Measurements from ENCODE around the gene SRP68. TPM values are rescaled to one million over a fixed set of nuclear protein-coding genes. Genes with fewer than 3 reads are reported as not detected.
"Not testable (repeated sequence)": the region's sequence is repeated elsewhere in the genome, so short reads cannot be mapped to it uniquely, and the experiment has no call there.

Gene SRP68
- polyA plus RNA-seq, 1 donor, result 65.2 TPM

DNA sequence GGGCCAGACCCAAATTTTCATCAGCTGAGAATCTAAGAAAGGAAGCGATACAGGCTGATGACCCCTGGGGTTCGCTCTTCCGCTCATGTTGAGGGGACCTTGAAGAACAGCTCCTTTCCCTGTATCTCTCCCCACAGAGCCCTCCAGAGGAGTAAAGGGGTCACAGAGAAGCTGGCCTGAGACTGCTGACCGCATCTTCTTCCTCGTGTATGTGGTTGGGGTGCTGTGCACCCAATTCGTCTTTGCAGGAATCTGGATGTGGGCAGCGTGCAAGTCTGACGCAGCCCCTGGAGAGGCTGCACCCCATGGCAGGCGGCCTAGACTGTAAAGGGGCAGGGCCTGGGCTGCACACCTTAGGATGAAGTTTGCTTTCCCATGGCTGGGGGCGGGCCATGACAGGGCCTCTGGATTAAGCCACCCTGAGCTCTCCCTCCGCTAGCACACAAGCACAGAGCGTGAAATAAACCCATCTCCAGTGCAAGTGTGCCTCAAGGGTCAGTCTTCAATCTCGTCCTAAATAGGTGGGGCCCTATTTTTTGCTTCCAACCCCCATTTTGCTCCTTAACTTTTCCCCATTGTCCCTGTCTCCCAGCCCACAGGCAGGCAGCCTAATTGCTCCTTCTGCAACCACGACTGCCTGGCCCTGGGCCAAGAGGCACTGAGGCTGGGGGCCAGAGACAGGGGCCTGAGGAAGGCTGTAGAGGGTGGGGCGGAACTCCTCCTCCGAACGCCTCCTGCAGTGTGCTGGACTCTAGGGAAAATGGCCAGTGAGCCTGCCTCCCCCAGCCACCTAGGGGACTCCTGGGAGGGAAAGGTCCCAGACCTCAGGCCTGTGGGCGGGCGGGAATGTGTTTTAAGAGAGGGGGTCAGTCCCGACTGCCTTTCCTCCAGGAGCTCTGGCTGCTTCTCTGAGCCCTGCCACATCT, 10.3 kb upstream of the SRP68 start:
- H3K9me3 ChIP-seq (ENCODE audit: control insufficient read depth, low read depth, low read length), result no peaks in the 10 kb centered on the region
- WGBS (ENCODE audit: insufficient coverage, low lambda C conversion rate), result no CpG with 5 or more reads among the region's 20 CpGs
- no peak overlapping the region for H3K4me3 ChIP-seq (ENCODE audit: low read length)
- DNase-seq, result no peak
- H3K27me3 ChIP-seq (ENCODE audit: control insufficient read depth, insufficient read depth, low read length), result peaks cover 24% of the 10 kb centered on the region
- no peak overlapping the region for H3K27ac ChIP-seq (ENCODE audit: low read length)
- H3K36me3 ChIP-seq (ENCODE audit: control insufficient read depth, insufficient read depth, low read length), result peaks cover 53% of the 10 kb centered on the region
- H3K4me1 ChIP-seq (ENCODE audit: control insufficient read depth, insufficient read depth, low read length), result peaks cover 16% of the 10 kb centered on the region

DNA sequence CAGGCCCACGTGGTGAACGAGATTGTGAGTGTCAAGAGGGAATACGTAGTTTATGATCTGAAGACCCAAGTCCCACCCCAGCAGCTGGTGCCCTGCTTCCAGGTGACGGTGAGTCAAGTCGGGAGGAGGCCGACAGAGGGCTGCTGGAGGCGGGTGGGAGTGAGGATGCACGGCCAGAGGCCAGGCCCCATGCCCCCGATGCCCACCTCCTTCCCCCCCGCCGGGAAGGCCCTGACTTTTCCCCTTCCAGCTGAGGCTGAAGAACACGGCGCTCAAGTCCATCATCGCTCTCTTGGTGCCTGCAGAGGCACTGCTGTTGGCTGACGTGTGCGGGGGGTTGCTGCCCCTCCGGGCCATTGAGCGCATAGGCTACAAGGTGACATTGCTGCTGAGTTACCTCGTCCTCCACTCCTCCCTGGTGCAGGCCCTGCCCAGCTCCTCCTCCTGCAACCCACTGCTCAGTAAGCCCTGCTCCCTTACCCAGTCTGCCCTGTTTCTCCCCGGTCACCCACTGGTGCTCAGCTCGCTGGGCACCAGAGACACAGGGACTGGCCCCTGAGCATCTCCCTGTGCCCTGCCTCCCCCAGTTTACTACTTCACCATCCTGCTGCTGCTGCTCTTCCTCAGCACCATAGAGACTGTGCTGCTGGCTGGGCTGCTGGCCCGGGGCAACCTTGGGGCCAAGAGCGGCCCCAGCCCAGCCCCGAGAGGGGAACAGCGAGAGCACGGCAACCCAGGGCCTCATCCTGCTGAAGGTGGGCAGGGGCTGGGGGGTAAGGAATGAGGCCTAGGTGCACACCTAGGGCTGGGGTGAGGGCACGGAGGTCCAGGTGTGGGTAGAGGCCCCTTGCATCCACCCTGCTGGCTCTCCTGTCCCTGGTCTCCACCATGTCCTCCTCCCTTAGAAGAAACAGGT, 9.2 kb upstream of the SRP68 start:
- H3K27ac ChIP-seq (ENCODE audit: low read length), result no peak overlapping the region
- peaks cover under 1% of the 10 kb centered on the region for H3K9me3 ChIP-seq (ENCODE audit: control insufficient read depth, low read depth, low read length)
- no CpG with 5 or more reads among the region's 27 CpGs for WGBS (ENCODE audit: insufficient coverage, low lambda C conversion rate)
- peaks cover 34% of the 10 kb centered on the region for H3K27me3 ChIP-seq (ENCODE audit: control insufficient read depth, insufficient read depth, low read length)
- no peak overlapping the region for H3K4me3 ChIP-seq (ENCODE audit: low read length)
- peak in 1 of 2 donors; percentile 37 for DNase-seq
- H3K4me1 ChIP-seq (ENCODE audit: control insufficient read depth, insufficient read depth, low read length), result peaks cover 18% of the 10 kb centered on the region
- peaks cover 43% of the 10 kb centered on the region for H3K36me3 ChIP-seq (ENCODE audit: control insufficient read depth, insufficient read depth, low read length)

- Histone ChIP-seq H3K27ac (ENCODE audit: low read length) (no peak overlapping the region), H3K9me3 (ENCODE audit: control insufficient read depth, low read depth, low read length) (peaks cover 4% of the 10 kb centered on the region), H3K4me3 (ENCODE audit: low read length) (no peak overlapping the region), H3K36me3 (ENCODE audit: control insufficient read depth, insufficient read depth, low read length) (peaks cover 36% of the 10 kb centered on the region), H3K4me1 (ENCODE audit: control insufficient read depth, insufficient read depth, low read length) (peaks cover 22% of the 10 kb centered on the region), H3K27me3 (ENCODE audit: control insufficient read depth, insufficient read depth, low read length) (peaks cover 41% of the 10 kb centered on the region)
- peak in 1 of 2 donors; percentile 16 for DNase-seq
- no CpG with 5 or more reads among the region's 6 CpGs for WGBS (ENCODE audit: insufficient coverage, low lambda C conversion rate)
Observed at GRCh38 chr17:76080768-76081287, 8.5 kb upstream of the SRP68 start.

DNA sequence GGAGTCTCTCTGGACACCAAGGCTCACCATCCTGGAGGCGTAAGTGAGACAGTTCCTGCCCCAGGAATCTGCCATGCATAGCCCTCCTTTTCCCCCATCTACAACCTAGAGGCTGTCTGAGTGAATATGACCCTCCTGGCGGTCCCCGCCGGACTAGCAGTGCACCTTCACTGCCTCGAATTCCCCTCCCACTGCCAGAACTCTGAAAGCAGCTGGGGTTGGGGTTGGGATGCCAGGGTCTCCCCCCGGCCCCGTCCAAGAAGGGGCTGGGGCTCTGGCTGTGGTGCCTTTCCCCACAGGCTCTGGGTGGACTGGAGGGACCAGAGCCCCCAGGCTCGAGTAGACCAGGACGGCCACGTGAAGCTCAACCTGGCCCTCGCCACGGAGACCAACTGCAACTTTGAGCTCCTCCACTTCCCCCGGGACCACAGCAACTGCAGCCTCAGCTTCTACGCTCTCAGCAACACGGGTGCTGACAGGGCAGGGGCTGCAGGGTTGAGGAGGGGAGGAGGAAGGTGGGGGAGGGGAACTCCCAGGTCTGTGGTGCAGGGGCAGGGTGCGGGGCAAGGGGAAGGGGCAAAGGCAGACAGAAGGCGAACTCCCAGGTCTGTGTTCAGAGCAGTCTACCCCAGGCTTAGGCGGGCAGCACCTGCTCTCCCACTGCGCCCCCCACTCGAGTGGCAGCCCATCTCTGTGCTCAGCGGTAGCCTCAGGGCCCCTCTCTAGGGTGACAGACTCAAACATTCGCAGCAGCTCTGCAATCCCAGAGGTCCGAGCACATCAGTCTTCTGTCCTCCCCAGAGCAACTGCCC, 7.8 kb upstream of the SRP68 start:
- peaks cover 29% of the 10 kb centered on the region for H3K4me1 ChIP-seq (ENCODE audit: control insufficient read depth, insufficient read depth, low read length)
- no peak for DNase-seq
- H3K27me3 ChIP-seq (ENCODE audit: control insufficient read depth, insufficient read depth, low read length), result peaks cover 48% of the 10 kb centered on the region
- H3K36me3 ChIP-seq (ENCODE audit: control insufficient read depth, insufficient read depth, low read length), result peaks cover 29% of the 10 kb centered on the region
- no peak overlapping the region for H3K4me3 ChIP-seq (ENCODE audit: low read length)
- no CpG with 5 or more reads among the region's 23 CpGs for WGBS (ENCODE audit: insufficient coverage, low lambda C conversion rate)
- H3K9me3 ChIP-seq (ENCODE audit: control insufficient read depth, low read depth, low read length), result peaks cover 4% of the 10 kb centered on the region
- H3K27ac ChIP-seq (ENCODE audit: low read length), result no peak overlapping the region

DNA sequence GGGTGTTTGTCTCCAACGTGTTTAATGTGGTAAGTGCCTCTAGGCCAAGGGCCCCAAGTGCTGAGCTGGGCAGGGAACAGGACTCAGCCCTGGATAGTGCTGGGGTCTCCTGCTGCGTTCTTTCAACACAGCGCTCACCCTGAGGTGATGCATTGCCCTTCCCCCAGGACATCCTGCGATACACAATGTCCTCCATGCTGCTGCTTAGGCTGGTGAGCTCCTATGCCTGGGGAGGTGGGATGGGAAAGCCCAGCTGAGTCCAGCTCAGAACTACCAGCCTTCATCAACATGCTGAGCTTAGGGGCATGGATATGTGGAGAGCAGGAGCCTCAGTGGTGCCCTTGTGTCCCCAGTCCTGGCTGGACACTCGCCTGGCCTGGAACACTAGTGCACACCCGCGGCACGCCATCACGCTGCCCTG, 7.2 kb upstream of the SRP68 start:
- no peak overlapping the region for H3K27ac ChIP-seq (ENCODE audit: low read length)
- no CpG with 5 or more reads among the region's 9 CpGs for WGBS (ENCODE audit: insufficient coverage, low lambda C conversion rate)
- H3K4me1 ChIP-seq (ENCODE audit: control insufficient read depth, insufficient read depth, low read length), result peaks cover 33% of the 10 kb centered on the region
- H3K4me3 ChIP-seq (ENCODE audit: low read length), result no peak overlapping the region
- DNase-seq, result no peak
- H3K9me3 ChIP-seq (ENCODE audit: control insufficient read depth, low read depth, low read length), result peaks cover 7% of the 10 kb centered on the region
- H3K27me3 ChIP-seq (ENCODE audit: control insufficient read depth, insufficient read depth, low read length), result peaks cover 54% of the 10 kb centered on the region
- peaks cover 23% of the 10 kb centered on the region for H3K36me3 ChIP-seq (ENCODE audit: control insufficient read depth, insufficient read depth, low read length)

- H3K27me3 ChIP-seq (ENCODE audit: control insufficient read depth, insufficient read depth, low read length), result peaks cover 60% of the 10 kb centered on the region
- H3K36me3 ChIP-seq (ENCODE audit: control insufficient read depth, insufficient read depth, low read length), result peaks cover 18% of the 10 kb centered on the region
- DNase-seq, result no peak
- H3K4me1 ChIP-seq (ENCODE audit: control insufficient read depth, insufficient read depth, low read length), result peaks cover 38% of the 10 kb centered on the region
- no peak within 1 kb of the TSS for H3K4me3 ChIP-seq (ENCODE audit: low read length)
- no CpG with 5 or more reads among the region's 17 CpGs for WGBS (ENCODE audit: insufficient coverage, low lambda C conversion rate)
- H3K9me3 ChIP-seq (ENCODE audit: control insufficient read depth, low read depth, low read length), result peaks cover 8% of the 10 kb centered on the region
- H3K27ac ChIP-seq (ENCODE audit: low read length), result no peak within 1 kb of the TSS
Observed at GRCh38 chr17:76078860-76079534, 6.7 kb upstream of the SRP68 start, which contains the start of gene ZACN. TSS of gene ZACN (plus strand) at chr17:76079182. CDS start at chr17:76079265, 83 bp downstream.

GRCh38 chr17:76078370-76078769, 6.1 kb upstream of the SRP68 start:
- not testable (repeated sequence) for H3K9me3 ChIP-seq (ENCODE audit: control insufficient read depth, low read depth, low read length); DNase-seq; H3K4me3 ChIP-seq (ENCODE audit: low read length); H3K27ac ChIP-seq (ENCODE audit: low read length)
- WGBS (ENCODE audit: insufficient coverage, low lambda C conversion rate), result no CpG with 5 or more reads among the region's 5 CpGs
- Histone ChIP-seq H3K4me1 (ENCODE audit: control insufficient read depth, insufficient read depth, low read length) (peaks cover 38% of the 10 kb centered on the region), H3K36me3 (ENCODE audit: control insufficient read depth, insufficient read depth, low read length) (peaks cover 11% of the 10 kb centered on the region), H3K27me3 (ENCODE audit: control insufficient read depth, insufficient read depth, low read length) (peaks cover 66% of the 10 kb centered on the region)

GRCh38 chr17:76077584-76078110, 5.3 kb upstream of the SRP68 start:
- peaks cover 8% of the 10 kb centered on the region for H3K9me3 ChIP-seq (ENCODE audit: control insufficient read depth, low read depth, low read length)
- DNase-seq, result no peak
- H3K4me3 ChIP-seq (ENCODE audit: low read length), result no peak overlapping the region
- WGBS (ENCODE audit: insufficient coverage, low lambda C conversion rate), result no CpG with 5 or more reads among the region's 12 CpGs
- no peak overlapping the region for H3K27ac ChIP-seq (ENCODE audit: low read length)
- peaks cover 4% of the 10 kb centered on the region for H3K36me3 ChIP-seq (ENCODE audit: control insufficient read depth, insufficient read depth, low read length)
- H3K27me3 ChIP-seq (ENCODE audit: control insufficient read depth, insufficient read depth, low read length), result peaks cover 67% of the 10 kb centered on the region
- H3K4me1 ChIP-seq (ENCODE audit: control insufficient read depth, insufficient read depth, low read length), result peaks cover 38% of the 10 kb centered on the region

Measured in large intestine (tissue), 3 donors.